Testis (tissue), 3 donors: ENCODE results near the gene ALK. TPM values are rescaled to one million over a fixed set of nuclear protein-coding genes. Genes with fewer than 3 reads are reported as not detected.

Experiments used
- DNase-seq: peaks from one replicate; pipeline ENCODE4 v3.0.0-alpha.2; 2019
- H3K27ac ChIP-seq, 2 donors: fragments of 200-600 bp; sonication (generic); one replicate each; pipeline ENCODE4 v1.5.1; 2019
- H3K27me3 ChIP-seq: fragments of 200-600 bp; sonication (generic); one replicate; pipeline ENCODE4 v1.5.1; 2019
- H3K36me3 ChIP-seq: fragments of 200-600 bp; sonication (generic); one replicate; pipeline ENCODE4 v1.5.1; 2017; ENCODE audit warnings: low read depth; ENCODE audit errors: missing control alignments
- H3K4me1 ChIP-seq: fragments of 200-600 bp; sonication (generic); one replicate; pipeline ENCODE4 v1.5.1; 2019
- H3K4me3 ChIP-seq, 2 donors: fragments of 200-600 bp; sonication (generic); one replicate each; pipeline ENCODE4 v1.5.1; 2017 to 2019
- H3K9me3 ChIP-seq: fragments of 200-600 bp; sonication (generic); one replicate; pipeline ENCODE4 v1.5.1; 2017
- POLR2A ChIP-seq: fragments of 450-650 bp; IDR thresholded peaks from one replicate; pipeline ENCODE4 v1.6.1; 2017; ENCODE audit warnings: antibody characterized with exemption, mild to moderate bottlenecking, moderate library complexity
- WGBS, 2 donors: methylation state at CpG; one replicate each; pipeline ENCODE4 v1.1.5; 2018; 5-methylcytosine and 5-hydroxymethylcytosine counted together
- intact Hi-C: fragments of 100-400 bp; cut with DNase I; formaldehyde crosslinking; loops from one replicate; pipeline ENCODE4 v1.15.1; 2023; ENCODE audit warnings: low total_unique reads
- polyA plus RNA-seq: library from polyadenylated mRNA; stranded (reverse); fragments of 350-450 nt; fragmentation: Illumina TruSeq; extraction: RNeasy Lipid Tissue Mini Kit (QIAGEN cat#74804); gene quantifications from one replicate; pipeline ENCODE4 v1.2.3, GENCODE V29; 2014; ENCODE audit warnings: low read depth, low replicate concordance; ENCODE audit not compliant: insufficient read depth
- total RNA-seq, 2 donors: library from RNA; depleted of rRNA; stranded (reverse); fragments of >200 nt; gene quantifications; one replicate each; pipeline ENCODE4 v1.2.3, GENCODE V29; 2016
- TF ChIP-seq, protein P1 (sequence below), 3 experiments: fragments of 450-650 bp in 2 of 3; fragments of 200-600 bp in 1 of 3; sonication (generic) in 1 of 3; IDR thresholded peaks; one replicate each; pipeline ENCODE4 v1.5.1; 2016 to 2019; ENCODE audit warnings: antibody characterized with exemption in 3 of 3, mild to moderate bottlenecking in 2 of 3, moderate library complexity in 1 of 3

The ALK gene
- total and polyA plus RNA-seq, 3 donors from 2014 or later: 2.1 to 3.8 (median 3.8) TPM

DNA sequence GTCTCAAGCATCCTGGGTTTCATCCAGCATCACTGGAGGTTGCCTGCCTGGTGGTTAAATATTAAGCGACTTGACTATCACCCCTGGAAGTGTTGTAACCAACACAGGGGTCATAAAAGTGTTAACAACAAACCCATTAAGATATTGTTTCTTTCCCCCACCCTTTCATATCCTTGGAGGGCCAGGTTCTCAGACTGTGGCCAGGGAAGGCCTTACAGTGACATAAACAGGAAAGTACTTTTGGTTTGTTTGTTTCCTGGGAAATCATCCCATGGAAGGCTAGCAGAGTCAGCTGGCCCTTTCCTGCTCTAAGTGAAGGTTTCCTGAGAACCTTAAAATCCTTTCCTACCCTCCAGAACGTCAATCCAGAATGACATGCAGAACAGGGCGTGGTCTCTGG, 645.2 kb downstream of the ALK start:
- DNase-seq: no peak
- Histone ChIP-seq H3K36me3 (no peaks in the 10 kb centered on the region), H3K9me3 (no peaks in the 10 kb centered on the region), H3K27me3 (no peaks in the 10 kb centered on the region), H3K4me1 (peaks cover under 1% of the 10 kb centered on the region), H3K4me3 (no peak overlapping the region), H3K27ac (no peak overlapping the region)
- intact Hi-C loops: no loop called here
- WGBS, 2 donors: 73 to 77% methylated on average over 3 of the region's 3 CpGs
- TF ChIP-seq, protein P1, sequence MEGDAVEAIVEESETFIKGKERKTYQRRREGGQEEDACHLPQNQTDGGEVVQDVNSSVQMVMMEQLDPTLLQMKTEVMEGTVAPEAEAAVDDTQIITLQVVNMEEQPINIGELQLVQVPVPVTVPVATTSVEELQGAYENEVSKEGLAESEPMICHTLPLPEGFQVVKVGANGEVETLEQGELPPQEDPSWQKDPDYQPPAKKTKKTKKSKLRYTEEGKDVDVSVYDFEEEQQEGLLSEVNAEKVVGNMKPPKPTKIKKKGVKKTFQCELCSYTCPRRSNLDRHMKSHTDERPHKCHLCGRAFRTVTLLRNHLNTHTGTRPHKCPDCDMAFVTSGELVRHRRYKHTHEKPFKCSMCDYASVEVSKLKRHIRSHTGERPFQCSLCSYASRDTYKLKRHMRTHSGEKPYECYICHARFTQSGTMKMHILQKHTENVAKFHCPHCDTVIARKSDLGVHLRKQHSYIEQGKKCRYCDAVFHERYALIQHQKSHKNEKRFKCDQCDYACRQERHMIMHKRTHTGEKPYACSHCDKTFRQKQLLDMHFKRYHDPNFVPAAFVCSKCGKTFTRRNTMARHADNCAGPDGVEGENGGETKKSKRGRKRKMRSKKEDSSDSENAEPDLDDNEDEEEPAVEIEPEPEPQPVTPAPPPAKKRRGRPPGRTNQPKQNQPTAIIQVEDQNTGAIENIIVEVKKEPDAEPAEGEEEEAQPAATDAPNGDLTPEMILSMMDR (IDR thresholded peaks at IDR 0.05): no peak
- TF ChIP-seq POLR2A: no peak

DNA sequence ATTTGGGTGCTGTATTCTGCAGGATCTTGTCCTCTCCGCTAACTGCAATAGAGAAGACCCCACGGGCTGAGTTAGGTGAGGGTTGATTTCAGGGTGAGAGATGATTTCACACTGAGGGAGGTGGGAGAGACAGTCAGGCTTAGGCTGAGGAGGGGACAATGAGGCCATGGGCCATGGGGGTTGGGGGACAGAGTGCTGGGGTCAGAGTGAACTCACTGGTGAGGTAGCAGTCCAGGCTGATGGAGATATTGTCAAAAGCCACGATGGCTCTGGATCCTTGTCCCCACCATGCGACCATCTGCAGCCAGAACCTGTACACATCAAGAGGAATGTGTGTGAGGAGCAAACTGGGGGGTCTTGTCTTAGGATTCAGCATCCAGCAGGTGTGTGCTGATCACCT, 646.2 kb downstream of the ALK start:
- no peak overlapping the region for H3K27ac ChIP-seq
- TF ChIP-seq, protein P1 (IDR thresholded peaks at IDR 0.05): no peak
- no peak for TF ChIP-seq POLR2A
- H3K4me3 ChIP-seq: no peak overlapping the region
- H3K9me3 ChIP-seq: no peaks in the 10 kb centered on the region
- H3K27me3 ChIP-seq: no peaks in the 10 kb centered on the region
- H3K4me1 ChIP-seq: no peaks in the 10 kb centered on the region
- no peak for DNase-seq
- intact Hi-C loops: no loop called here
- WGBS, 2 donors: 88 to 94% methylated on average over 4 of the region's 4 CpGs
- no peaks in the 10 kb centered on the region for H3K36me3 ChIP-seq

DNA sequence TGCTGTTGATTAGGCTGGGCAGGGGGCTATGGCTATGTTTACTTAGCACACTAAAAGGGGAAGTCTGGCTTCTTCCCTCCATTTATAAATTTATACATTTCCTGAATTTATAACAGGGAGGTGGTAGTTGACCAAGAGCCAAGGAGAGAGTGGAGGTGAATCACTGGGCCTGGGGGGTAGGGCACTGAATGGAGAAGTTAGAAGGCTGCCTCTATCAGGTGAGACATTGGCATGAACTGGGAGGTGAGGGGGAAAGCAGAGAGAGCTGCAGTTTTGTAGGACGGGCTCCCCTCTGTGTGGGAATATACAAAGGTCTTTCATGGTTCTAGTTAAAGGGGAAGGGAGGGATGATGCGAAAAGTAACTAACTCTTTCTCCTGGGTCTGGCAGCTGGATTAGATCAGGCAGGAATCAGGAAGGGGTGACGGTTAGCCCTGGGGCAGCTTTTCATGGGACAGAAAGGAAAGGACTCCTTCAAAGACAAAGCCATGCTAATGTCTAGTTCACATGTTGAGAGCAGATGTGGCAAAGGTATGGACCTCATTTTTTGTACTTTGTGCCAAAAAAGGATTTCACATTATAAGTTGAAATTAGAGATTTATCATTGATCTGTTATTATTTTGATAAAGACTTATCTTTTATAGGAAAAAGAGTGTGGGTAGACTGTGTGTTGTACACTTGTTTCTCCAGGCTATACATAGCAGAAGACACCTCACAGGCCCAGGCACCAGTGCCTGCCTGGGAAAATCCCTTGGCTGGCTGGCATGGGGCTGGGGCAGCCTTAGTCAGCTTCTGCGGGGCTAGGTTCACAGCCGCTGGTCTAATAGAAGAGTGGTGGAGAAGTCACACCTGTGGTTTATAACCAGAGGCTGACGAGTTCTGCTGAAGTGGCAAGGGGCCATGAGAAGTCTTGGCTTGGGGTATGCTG, 647.4 kb downstream of the ALK start:
- 83 to 89% methylated on average over 6 of the region's 6 CpGs for WGBS, 2 donors
- no peak for DNase-seq
- Histone ChIP-seq H3K27ac (no peak overlapping the region), H3K4me3 (no peak overlapping the region), H3K36me3 (no peaks in the 10 kb centered on the region), H3K9me3 (no peaks in the 10 kb centered on the region), H3K4me1 (peaks cover 4% of the 10 kb centered on the region), H3K27me3 (no peaks in the 10 kb centered on the region)
- intact Hi-C loops: no loop called here
- TF ChIP-seq, protein P1 (IDR thresholded peaks at IDR 0.05): no peak
- TF ChIP-seq POLR2A: no peak

DNA sequence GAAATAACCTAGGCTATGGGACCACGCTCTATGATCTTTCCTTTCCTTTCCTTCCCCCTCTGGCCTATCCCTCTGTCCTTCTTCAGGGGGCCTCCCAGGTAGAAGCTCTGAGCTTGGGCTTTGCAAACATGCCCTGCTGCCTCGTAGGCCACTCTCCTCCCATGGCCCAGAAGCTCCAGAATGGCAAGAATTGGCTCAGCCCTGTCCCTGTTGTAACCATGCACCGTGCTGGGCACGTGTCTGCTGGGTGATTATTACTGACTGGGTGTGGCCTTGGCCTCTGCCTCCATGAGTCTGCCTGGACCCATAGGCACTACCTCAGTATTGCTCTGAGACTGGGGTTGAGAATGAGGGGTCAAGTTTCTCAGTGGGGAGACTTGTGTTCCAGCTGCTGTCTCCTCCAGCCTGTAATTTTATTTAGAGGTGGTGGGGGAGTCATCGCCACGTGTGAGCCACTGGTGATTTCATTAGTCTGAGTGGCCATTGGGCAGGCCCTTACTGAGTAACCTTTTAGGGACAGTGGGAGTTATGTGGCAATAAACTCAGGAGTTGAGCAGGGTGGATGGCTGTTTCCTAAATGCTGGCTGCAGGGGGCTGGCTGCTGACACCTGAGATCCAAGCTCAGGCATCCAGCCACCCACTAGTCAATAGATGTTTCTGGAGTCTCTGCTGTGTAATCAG, 648.2 kb downstream of the ALK start:
- TF ChIP-seq, protein P1 (IDR thresholded peaks at IDR 0.05): no peak
- no peak for TF ChIP-seq POLR2A
- intact Hi-C loops: no loop called here
- WGBS, 2 donors: 82 to 84% methylated on average over 5 to 6 of the region's 6 CpGs

More for the DNA sequence above, 648.2 kb downstream of the ALK start:
- H3K4me3 ChIP-seq: no peak overlapping the region
- H3K36me3 ChIP-seq: no peaks in the 10 kb centered on the region
- H3K27ac ChIP-seq: no peak overlapping the region
- no peaks in the 10 kb centered on the region for H3K9me3 ChIP-seq
- no peaks in the 10 kb centered on the region for H3K27me3 ChIP-seq
- no peak for DNase-seq
- H3K4me1 ChIP-seq: peaks cover 4% of the 10 kb centered on the region
